ENCODE data around the gene ZNF329.

GRCh38 chr19:58088521-58089052 lies 62.0 kb downstream of the ZNF329 start:
- TF ChIP-seq ELK1 (CRISPR knock-in tag; IDR thresholded peaks at IDR 0.05) = no peak
- no peak for TF ChIP-seq ZNF232 (CRISPR knock-in tag; IDR thresholded peaks at IDR 0.05)
- no peak for TF ChIP-seq HIVEP1 (CRISPR knock-in tag; IDR thresholded peaks at IDR 0.05)
- TF ChIP-seq USF2 (CRISPR knock-in tag; IDR thresholded peaks at IDR 0.05) = no peak
- TF ChIP-seq ZNF639 (CRISPR knock-in tag; conservative IDR thresholded peaks at IDR 0.05 in 1 of 2, IDR thresholded peaks at IDR 0.05 in 1 of 2) = no peak
- TF ChIP-seq SIN3A (IDR thresholded peaks at IDR 0.05; ENCODE audit: borderline replicate concordance in 2 of 2, control insufficient read depth in 1 of 2, low read depth in 2 of 2, low read length in 2 of 2) = no peak
- no peak for TF ChIP-seq POLR2A (conservative IDR thresholded peaks at IDR 0.05)

Data from K562 (cell line).